Fibroblast of villous mesenchyme (primary cell): ENCODE results near the gene ASB16. TPM values are rescaled to one million over a fixed set of nuclear protein-coding genes. Genes with fewer than 3 reads are reported as not detected.

Source experiments
- DNase-seq: peaks from one replicate; pipeline ENCODE4 v3.0.0-alpha.2; 2010; ENCODE audit warnings: low read depth
- H3K4me3 ChIP-seq: 2 replicates; pipeline ENCODE4 v1.5.1; 2011; ENCODE audit warnings: low read depth, mild to moderate bottlenecking, low read length
- total RNA-seq: library from RNA; depleted of rRNA; stranded (reverse); fragments of >200 nt; gene quantifications from 2 replicates; pipeline ENCODE4 v1.2.3, GENCODE V29; 2012
- TF ChIP-seq, protein P1 (sequence below): IDR thresholded peaks from 2 replicates; pipeline ENCODE4 v1.5.1; 2012; ENCODE audit warnings: low read depth, mild to moderate bottlenecking, low read length; ENCODE audit not compliant: insufficient read depth

The ASB16 gene
- total RNA-seq, 1 donor = not detected

DNA sequence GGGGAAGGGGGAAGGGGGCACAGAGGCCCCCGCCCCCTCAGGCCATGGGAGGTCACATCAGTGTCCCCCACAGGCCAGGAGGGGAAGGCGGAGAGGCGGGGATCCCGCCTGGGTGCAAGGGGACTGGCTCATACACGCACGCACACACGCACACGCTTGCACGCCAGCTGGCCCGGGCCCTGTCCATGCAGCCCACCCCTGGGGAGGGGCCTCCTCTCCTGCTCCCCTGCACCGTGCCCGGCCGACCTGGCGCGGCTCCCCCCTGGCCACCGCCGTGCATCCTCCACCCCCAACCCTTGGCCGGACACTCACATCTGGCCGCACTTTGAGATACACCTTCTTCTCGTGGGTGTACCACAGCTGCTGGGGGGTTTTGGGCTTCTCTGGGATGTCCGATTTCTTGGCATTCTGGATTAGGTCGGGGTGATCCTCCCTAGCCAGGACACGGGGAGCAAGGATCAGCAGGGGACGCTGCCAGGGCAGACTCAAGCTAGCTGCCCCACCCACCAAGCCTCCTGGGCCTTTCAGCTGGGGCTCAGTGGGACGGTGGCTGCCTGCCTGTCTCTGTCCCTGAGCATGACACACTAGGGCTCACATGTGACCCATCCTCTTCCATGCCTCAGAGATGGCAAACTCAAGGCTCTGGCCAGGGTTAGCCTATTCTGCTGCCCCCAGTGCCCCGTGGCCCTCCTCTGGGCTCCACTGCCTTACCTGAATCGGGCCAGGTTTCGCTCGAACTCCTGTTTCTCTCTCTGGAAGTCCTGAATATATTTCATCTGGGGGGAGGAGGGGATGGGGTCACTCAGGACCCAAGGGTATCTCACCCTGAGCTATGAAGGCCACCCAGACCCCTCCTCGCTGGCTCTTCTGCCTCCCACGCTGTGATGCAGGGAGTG lies 42.3 kb downstream of the ASB16 start:
- TF ChIP-seq, protein P1, sequence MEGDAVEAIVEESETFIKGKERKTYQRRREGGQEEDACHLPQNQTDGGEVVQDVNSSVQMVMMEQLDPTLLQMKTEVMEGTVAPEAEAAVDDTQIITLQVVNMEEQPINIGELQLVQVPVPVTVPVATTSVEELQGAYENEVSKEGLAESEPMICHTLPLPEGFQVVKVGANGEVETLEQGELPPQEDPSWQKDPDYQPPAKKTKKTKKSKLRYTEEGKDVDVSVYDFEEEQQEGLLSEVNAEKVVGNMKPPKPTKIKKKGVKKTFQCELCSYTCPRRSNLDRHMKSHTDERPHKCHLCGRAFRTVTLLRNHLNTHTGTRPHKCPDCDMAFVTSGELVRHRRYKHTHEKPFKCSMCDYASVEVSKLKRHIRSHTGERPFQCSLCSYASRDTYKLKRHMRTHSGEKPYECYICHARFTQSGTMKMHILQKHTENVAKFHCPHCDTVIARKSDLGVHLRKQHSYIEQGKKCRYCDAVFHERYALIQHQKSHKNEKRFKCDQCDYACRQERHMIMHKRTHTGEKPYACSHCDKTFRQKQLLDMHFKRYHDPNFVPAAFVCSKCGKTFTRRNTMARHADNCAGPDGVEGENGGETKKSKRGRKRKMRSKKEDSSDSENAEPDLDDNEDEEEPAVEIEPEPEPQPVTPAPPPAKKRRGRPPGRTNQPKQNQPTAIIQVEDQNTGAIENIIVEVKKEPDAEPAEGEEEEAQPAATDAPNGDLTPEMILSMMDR = no peak
- no peak for DNase-seq
- H3K4me3 ChIP-seq = no peak overlapping the region

DNA sequence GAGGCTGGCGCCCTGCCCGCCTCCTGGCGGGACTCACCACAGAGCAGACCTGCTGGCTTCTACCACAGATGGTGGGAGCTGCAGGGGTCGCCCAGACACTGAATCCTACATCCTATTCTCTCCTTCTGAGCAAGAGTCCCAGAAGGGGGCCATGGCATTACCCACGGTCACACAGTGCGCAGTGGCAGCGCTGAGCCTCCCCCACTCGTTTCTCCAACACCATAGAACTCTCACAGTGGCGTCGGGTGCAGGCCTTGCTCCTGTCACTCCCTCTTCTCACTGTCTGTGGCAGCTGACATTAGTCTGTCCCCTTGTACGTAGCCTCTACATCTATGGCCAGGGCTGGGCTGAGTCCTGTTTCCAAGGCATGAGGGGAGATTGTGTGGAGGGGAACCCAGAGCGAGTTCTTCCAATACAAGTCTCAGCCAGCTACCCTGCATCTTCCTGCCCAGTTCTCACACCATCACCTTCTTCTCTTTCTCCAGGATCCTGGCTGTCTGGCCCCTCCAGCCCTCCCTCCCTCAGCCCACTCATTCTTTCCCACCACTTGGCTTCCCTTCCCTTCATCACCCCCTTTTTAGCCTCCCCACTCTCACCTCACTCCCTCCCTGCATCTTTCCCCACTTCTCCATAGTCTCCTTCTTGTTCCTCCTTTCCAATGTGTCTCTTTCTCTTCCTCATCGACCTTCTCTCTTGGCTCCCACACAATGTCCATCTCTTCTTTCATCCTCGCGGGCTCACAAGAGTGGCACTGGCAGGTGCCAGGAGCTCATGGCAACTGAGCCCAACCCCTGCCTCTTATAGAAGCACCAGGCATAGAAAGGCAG lies 43.1 kb downstream of the ASB16 start:
- H3K4me3 ChIP-seq = no peak overlapping the region
- TF ChIP-seq, protein P1 = no peak
- DNase-seq = no peak

DNA sequence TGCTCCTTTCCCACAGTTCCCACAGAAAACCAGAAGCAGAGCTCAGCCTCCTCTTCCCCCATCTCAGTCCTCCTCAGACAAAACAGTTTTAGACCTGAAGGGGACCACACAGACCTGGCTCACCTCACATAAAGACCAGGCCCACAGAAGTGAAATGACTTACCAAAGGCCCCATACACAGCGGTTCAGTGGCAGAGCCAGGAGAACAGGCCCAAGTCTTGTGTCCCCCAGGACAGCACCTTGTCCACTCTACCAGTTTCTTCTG lies 43.7 kb downstream of the ASB16 start:
- H3K4me3 ChIP-seq = no peak overlapping the region
- TF ChIP-seq, protein P1 = no peak
- no peak for DNase-seq

DNA sequence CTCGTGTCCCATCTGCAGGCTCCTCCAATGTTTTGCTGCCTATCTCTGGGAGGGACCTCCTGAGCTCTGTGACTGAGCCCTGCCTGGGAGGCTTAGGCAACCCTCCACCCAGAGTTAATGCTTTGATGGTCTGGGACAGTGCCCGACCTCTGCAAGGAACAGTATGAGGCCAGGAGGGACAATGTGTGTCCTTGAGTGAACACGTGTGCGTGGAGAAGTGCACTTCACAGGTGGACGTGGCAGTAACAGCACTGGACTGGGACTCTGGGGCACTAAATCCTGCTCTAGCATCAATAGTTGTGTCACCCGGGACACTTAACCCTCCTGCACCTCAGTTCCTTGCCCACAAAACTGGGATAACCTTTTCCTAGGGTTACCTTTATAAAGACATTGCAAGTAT lies 44.4 kb downstream of the ASB16 start:
- no peak overlapping the region for H3K4me3 ChIP-seq
- TF ChIP-seq, protein P1 = no peak
- DNase-seq = no peak

DNA sequence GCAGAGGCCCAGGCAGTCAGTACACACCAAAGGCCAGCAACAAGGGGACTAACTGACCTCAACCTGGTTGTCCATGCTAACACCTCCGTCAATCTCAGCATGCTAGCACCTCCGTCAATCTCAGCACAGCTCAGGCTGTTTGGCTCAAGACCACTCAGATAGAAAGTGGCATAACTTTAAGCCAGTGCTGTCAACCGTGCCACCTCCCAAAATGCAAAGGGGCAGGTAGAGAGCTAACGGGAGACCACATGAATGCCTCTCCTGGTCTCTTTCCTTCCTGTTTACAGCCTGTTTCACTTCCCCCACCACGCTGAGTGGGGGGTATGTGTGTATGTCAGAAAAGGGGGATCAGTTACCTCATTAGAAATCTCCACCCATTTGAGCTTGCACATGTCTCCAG lies 45.7 kb downstream of the ASB16 start:
- no peak overlapping the region for H3K4me3 ChIP-seq
- DNase-seq = no peak
- TF ChIP-seq, protein P1 = no peak

DNA sequence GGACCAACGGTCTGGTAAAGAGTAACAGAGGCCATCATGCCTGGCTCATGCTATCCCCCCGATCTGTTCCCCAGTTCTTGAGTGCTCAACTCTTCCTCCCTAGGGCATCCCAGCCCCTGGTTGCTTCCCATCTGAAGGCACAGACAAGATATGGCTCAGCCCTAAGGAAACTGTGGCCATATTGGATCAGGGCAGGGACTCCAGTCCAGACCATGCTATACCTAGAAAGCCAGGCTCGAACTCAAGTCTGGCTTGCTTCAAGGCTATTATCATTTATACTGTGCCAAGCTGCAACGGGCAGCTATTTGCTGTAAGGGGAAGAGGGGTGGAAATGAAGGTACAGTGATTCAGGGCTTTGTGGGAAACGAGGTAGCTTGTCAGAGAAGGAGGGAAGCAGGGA lies 46.2 kb downstream of the ASB16 start:
- TF ChIP-seq, protein P1 = no peak
- H3K4me3 ChIP-seq = no peak overlapping the region
- DNase-seq = no peak
